Omental fat pad (tissue), 4 donors: ENCODE measurements around the gene PACSIN2. TPM values are rescaled to one million over a fixed set of nuclear protein-coding genes. Genes with fewer than 3 reads are reported as not detected.
A peak's percentile ranks its signal among the peaks of the same experiment; 100 is the strongest.

Experiments used
- ATAC-seq: fragments of 150-250 bp; one replicate; pipeline ENCODE4 v1.9.1; 2016; ENCODE audit warnings: mild to moderate bottlenecking, moderate library complexity; ENCODE audit not compliant: low FRiP score
- DNase-seq: peaks from one replicate; pipeline ENCODE4 v3.0.0-alpha.2; 2019; ENCODE audit warnings: low spot score
- total RNA-seq, 4 donors: library from RNA; depleted of rRNA; stranded (reverse); fragments of >200 nt; gene quantifications; one replicate each; pipeline ENCODE4 v1.1.0, GENCODE V29; 2016
- TF ChIP-seq, protein P1 (sequence below), 3 donors: fragments of 450-650 bp; IDR thresholded peaks; one replicate each; pipeline ENCODE4 v1.5.1; 2016 to 2017; ENCODE audit warnings: antibody characterized with exemption in 3 of 3, mild to moderate bottlenecking in 3 of 3, moderate library complexity in 2 of 3

Gene PACSIN2
- total RNA-seq, 4 donors from 2014 or later = 39.0 to 111 (median 51.3) TPM

DNA sequence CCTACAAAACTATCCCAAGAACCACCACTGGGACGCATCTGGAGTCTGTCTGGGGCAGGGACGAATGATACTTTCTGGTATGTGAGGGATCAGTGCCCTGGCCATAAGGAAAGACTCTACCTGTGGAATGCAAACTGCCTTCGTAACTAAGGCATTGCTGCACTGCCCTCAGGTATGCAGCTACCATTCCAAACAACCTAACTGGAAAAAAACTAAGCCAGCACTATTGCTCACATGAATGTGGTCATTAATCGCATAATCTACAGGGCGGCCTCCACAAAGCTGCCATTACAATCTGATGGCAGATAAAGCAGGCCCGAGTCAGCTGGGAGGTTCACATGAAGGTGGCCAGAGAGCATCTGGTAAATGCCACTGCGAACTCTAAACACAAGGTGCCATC is 3.9 kb downstream of the PACSIN2 start:
- ATAC-seq (no peak), DNase-seq (no peak)
- TF ChIP-seq, protein P1, sequence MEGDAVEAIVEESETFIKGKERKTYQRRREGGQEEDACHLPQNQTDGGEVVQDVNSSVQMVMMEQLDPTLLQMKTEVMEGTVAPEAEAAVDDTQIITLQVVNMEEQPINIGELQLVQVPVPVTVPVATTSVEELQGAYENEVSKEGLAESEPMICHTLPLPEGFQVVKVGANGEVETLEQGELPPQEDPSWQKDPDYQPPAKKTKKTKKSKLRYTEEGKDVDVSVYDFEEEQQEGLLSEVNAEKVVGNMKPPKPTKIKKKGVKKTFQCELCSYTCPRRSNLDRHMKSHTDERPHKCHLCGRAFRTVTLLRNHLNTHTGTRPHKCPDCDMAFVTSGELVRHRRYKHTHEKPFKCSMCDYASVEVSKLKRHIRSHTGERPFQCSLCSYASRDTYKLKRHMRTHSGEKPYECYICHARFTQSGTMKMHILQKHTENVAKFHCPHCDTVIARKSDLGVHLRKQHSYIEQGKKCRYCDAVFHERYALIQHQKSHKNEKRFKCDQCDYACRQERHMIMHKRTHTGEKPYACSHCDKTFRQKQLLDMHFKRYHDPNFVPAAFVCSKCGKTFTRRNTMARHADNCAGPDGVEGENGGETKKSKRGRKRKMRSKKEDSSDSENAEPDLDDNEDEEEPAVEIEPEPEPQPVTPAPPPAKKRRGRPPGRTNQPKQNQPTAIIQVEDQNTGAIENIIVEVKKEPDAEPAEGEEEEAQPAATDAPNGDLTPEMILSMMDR (IDR thresholded peaks at IDR 0.05) = no peak

DNA sequence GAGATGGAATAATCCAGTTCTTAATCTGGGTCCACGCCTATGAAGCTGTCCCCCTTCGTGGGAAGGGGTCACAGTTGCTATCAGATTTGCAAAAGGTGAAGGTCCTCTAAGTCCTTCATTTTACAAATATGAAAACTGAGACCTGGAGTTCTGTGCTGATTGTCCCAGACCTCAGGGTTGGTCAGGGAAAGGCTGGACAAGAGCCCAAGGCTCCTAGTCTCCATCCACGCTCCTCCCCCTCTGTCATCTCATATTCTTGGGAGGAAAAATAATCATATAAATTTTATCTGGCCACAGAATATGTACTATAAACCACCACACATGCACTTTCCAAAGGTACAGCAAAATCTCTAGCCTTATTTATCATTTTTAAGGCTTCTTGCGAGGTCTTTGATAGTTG is 5.5 kb downstream of the PACSIN2 start:
- TF ChIP-seq, protein P1 (IDR thresholded peaks at IDR 0.05) = no peak
- ATAC-seq (no peak), DNase-seq (no peak)

DNA sequence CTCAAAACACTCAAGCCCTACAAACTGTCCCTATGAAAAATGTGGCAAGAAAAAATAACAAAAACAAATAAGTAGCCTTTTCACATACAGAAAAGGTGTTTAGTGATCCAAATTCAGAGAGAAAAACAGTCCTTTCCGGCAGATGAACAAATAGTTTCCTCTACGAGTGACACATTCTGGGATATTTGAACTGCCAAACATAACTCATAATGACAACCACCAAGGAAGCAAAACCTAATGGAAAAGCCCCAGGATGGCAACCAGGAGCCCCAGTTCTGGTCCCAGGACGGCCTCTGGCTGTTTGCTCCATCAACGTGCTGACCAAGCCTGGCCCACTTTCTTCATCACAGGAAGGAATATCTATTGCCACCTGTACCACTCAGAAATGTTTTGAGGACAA is 6.0 kb downstream of the PACSIN2 start:
- ATAC-seq = no peak
- DNase-seq = no peak
- TF ChIP-seq, protein P1 (IDR thresholded peaks at IDR 0.05) = no peak

DNA sequence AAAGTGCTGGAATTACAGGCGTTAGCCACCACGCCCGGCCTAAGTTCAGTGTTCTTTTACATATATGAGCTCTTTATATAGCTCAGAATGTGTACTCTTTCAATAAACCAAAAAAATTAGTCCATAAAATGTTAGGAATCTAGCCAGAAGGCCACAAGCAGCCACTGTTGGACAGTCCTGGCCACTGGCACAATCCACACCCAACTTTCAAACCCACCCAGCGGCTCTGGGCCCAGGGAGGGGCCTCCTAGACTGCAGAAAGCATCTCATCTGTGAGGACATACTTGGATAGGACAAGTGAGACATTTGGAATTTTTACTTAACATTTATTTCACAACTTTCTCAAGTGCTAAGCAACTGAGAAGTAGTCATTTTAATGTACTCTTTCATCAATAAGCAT is 6.4 kb downstream of the PACSIN2 start:
- TF ChIP-seq, protein P1 (IDR thresholded peaks at IDR 0.05) = no peak
- no peak for DNase-seq
- no peak for ATAC-seq

DNA sequence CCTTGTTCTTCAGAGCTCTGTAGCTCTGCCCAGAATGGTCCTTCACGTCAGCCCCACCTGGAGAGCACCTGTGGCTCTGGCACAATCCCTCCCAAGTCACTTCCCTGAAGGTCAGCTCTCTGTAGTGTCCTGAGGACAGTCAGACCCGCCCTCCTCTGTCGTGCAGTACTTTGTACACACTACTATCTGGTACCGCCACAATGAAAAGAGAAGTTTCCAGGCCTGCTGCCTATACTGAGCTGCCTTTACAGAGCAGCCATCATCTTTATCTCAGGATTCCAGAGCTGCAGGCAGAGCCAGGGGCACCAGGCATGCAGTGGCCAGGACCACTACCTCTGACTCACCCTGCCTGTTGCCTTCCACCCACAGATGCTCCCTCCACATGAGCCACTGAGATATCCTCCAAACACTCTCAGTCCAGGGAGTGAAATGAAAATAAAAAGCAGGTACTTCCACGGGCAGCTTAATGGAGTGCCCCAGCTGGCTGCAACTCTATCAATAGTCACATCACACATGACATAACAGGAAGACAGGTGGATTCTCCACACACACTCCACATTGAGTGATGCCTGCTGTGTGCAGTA is 7.3 kb downstream of the PACSIN2 start:
- TF ChIP-seq, protein P1 (IDR thresholded peaks at IDR 0.05) = no peak
- peak; percentile 63 for ATAC-seq

DNA sequence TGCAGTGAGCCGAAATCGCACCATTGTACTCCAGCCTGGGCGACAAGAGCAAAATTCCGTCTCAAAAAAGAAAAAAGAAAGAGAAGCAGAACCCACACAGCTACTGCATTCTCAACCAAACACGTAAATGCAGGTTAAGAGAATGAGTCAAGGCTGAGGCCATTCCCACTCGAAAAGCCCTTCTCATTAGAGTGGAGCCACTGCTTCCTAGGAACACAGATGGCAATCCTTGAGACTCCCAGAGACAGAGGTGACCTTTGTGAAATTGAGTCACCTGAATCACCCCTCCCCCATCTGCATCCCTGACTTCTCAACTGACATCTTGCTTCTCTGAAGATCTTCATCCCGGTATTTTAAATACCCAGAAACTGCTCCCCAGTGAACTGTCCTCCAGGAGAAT is 8.2 kb downstream of the PACSIN2 start:
- no peak for ATAC-seq
- TF ChIP-seq, protein P1 (IDR thresholded peaks at IDR 0.05) = no peak
- DNase-seq = no peak

More for the DNA sequence above, 7.3 kb downstream of the PACSIN2 start:
- DNase-seq = no peak

DNA sequence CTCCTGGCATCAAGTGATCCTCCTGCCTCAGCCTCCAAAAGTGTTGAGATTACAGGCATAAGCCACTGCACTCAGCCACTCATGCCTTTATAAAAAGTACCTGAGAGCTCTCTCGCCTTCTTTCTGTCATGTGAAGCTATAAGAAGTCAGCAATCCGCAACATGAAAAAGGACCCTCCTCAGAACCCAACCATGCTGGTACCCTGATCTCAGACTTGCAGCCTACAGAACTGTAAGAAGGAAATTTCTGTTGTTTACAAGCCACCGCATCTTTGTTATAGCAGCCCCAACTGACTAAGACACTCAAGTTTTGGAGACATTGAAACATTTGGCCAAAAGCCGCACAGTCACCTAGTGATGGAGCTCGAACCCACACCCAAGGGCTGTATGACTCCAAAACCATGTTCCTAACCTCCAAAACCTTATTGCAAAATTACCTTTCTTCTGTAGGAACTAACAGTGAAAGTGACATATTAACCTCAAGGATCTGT is 8.9 kb downstream of the PACSIN2 start:
- no peak for DNase-seq
- TF ChIP-seq, protein P1 (IDR thresholded peaks at IDR 0.05) = no peak
- ATAC-seq = no peak
